ENCODE measurements around the gene ATP2C2. TPM values are rescaled to one million over a fixed set of nuclear protein-coding genes. Genes with fewer than 3 reads are reported as not detected.

The ATP2C2 gene
- total RNA-seq, 1 experiment from 2014 or later = 4.3 TPM

DNA sequence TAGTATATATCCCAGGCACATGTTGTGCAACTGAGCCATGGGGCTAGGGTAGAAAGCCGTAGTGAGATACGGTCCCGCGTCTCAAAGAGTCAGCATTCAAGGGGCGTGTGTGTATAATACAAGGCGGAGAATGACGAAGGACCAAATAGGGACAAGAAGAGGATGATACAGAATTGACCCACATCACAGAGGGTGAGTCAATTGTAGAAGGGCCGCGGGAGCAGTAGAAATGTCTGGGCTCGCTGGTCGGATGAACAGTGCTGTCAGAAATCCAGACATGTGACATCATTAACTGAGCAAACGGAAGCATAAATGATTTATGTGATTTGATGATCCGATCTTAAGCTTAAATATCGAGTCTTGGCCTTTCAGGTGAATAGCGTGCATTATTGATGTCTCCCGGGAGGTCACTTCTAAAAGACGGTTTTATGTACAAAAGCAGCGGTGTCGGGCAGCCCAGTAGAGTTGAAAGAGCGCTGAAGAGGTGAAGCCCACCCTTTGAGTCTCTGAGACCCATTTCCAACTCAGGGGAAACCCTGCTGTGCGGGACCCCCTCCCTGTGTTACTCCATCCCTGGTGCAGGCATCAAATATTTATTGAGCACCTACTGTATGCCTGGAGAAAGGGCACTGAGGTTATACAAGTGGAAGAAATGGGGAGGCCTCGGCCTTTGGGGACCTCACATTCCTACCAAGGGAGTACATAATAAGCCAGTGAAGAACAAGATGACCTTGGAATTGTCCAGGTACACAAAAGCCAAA is 45.1 kb downstream of the ATP2C2 start (continued):
- no peak for TF ChIP-seq ZNF532 (CRISPR knock-in tag; IDR thresholded peaks at IDR 0.05; ENCODE audit: borderline replicate concordance)
- TF ChIP-seq, protein P1, sequence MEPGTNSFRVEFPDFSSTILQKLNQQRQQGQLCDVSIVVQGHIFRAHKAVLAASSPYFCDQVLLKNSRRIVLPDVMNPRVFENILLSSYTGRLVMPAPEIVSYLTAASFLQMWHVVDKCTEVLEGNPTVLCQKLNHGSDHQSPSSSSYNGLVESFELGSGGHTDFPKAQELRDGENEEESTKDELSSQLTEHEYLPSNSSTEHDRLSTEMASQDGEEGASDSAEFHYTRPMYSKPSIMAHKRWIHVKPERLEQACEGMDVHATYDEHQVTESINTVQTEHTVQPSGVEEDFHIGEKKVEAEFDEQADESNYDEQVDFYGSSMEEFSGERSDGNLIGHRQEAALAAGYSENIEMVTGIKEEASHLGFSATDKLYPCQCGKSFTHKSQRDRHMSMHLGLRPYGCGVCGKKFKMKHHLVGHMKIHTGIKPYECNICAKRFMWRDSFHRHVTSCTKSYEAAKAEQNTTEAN (CRISPR knock-in tag; IDR thresholded peaks at IDR 0.05) = no peak
- no peak for TF ChIP-seq ZNF138 (CRISPR knock-in tag; conservative IDR thresholded peaks at IDR 0.05)

DNA sequence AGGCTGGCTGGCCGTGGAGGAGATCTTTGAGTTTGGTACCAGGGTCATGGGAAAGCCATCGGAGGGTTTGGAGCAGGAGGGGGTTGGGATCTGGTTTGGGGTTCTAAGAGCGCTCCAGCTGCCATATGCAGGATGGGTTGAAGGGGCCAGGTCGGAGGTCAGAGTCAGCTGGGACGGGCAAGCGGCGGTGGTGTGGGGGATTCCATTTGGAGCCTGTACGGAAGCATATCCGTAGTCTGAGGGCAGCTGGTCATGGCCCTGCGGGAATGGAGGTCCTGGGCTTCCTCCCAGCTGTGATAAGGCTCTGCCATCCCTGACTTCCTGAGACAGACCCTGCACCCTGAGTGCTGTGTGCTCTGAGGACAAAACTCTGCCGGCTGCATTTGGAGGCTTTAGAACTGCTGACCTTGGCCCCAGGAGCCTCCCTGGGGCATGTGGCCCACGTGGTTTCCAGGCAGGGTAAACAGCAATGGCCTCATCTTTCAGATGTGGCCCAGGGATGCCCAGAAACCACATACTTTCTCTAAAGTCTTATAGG is 46.5 kb downstream of the ATP2C2 start:
- ATAC-seq (peak; percentile 16), DNase-seq (ENCODE audit: low spot score) (no peak)
- no peaks in the 10 kb centered on the region for H3K4me1 Mint-ChIP-seq
- CTCF ChIA-PET = no interaction called here
- no peaks in the 10 kb centered on the region for H3K27me3 Mint-ChIP-seq (ENCODE audit: low read depth)
- H3K4me3 Mint-ChIP-seq = no peak overlapping the region
- TF ChIP-seq HMGA2 (CRISPR knock-in tag; IDR thresholded peaks at IDR 0.05) (no peak), TEAD1 (CRISPR knock-in tag; IDR thresholded peaks at IDR 0.05) (no peak), NFYB (CRISPR knock-in tag; conservative IDR thresholded peaks at IDR 0.05; ENCODE audit: low read depth) (no peak), SOX15 (CRISPR knock-in tag; IDR thresholded peaks at IDR 0.05) (no peak), GABPB1 (CRISPR knock-in tag; IDR thresholded peaks at IDR 0.05) (peak; percentile 68; the same call in 1 of the 2 replicates)
- TF ChIP-seq, protein P2, sequence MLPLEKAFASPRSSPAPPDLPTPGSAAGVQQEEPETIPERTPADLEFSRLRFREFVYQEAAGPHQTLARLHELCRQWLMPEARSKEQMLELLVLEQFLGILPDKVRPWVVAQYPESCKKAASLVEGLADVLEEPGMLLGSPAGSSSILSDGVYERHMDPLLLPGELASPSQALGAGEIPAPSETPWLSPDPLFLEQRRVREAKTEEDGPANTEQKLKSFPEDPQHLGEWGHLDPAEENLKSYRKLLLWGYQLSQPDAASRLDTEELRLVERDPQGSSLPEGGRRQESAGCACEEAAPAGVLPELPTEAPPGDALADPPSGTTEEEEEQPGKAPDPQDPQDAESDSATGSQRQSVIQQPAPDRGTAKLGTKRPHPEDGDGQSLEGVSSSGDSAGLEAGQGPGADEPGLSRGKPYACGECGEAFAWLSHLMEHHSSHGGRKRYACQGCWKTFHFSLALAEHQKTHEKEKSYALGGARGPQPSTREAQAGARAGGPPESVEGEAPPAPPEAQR (CRISPR knock-in tag; IDR thresholded peaks at IDR 0.05) = no peak
- TF ChIP-seq, protein P3, sequence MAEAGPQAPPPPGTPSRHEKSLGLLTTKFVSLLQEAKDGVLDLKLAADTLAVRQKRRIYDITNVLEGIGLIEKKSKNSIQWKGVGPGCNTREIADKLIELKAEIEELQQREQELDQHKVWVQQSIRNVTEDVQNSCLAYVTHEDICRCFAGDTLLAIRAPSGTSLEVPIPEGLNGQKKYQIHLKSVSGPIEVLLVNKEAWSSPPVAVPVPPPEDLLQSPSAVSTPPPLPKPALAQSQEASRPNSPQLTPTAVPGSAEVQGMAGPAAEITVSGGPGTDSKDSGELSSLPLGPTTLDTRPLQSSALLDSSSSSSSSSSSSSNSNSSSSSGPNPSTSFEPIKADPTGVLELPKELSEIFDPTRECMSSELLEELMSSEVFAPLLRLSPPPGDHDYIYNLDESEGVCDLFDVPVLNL (CRISPR knock-in tag; IDR thresholded peaks at IDR 0.05; ENCODE audit: borderline replicate concordance, low read depth) = no peak
- H3K36me3 Mint-ChIP-seq = no peaks in the 10 kb centered on the region
- POLR2A ChIA-PET = no interaction called here
- H3K27ac Mint-ChIP-seq = no peak overlapping the region
- H3K9me3 Mint-ChIP-seq = no peaks in the 10 kb centered on the region

GRCh38 chr16:84416407-84417321 is 48.3 kb downstream of the ATP2C2 start:
- no peak overlapping the region for H3K27ac Mint-ChIP-seq
- H3K4me1 Mint-ChIP-seq = no peaks in the 10 kb centered on the region
- DNase-seq (ENCODE audit: low spot score) (no peak), ATAC-seq (no peak)
- CTCF ChIA-PET = interaction anchor here (1.2 kb wide), 1 partner anchor 309 kb away, joined by 3 read pairs; no protein-coding TSS in a partner anchor
- POLR2A ChIA-PET = no interaction called here
- no peaks in the 10 kb centered on the region for H3K27me3 Mint-ChIP-seq (ENCODE audit: low read depth)
- H3K9me3 Mint-ChIP-seq = no peaks in the 10 kb centered on the region
- H3K36me3 Mint-ChIP-seq = no peaks in the 10 kb centered on the region
- H3K4me3 Mint-ChIP-seq = no peak overlapping the region
- no peak for TF ChIP-seq KAT7 (CRISPR knock-in tag; IDR thresholded peaks at IDR 0.05; ENCODE audit: borderline replicate concordance)
- no peak for TF ChIP-seq ATF1 (CRISPR knock-in tag; IDR thresholded peaks at IDR 0.05)
- TF ChIP-seq ELF4 (CRISPR knock-in tag; IDR thresholded peaks at IDR 0.05; ENCODE audit: low read depth) = no peak
- TF ChIP-seq, protein P4, sequence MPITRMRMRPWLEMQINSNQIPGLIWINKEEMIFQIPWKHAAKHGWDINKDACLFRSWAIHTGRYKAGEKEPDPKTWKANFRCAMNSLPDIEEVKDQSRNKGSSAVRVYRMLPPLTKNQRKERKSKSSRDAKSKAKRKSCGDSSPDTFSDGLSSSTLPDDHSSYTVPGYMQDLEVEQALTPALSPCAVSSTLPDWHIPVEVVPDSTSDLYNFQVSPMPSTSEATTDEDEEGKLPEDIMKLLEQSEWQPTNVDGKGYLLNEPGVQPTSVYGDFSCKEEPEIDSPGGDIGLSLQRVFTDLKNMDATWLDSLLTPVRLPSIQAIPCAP (CRISPR knock-in tag; IDR thresholded peaks at IDR 0.05) = no peak
- TF ChIP-seq GTF2I (CRISPR knock-in tag; conservative IDR thresholded peaks at IDR 0.05) = no peak

Data from WTC11 (cell line).